Stimulated activated CD4-positive, alpha-beta T cell treated with anti-CD3 and anti-CD28 coated beads, Interleukin-1b, Interleukin-23, amount 100 ng/mL, for 48 hours (primary cell): Measurements from ENCODE around the gene MKLN1.
"Not testable (repeated sequence)": the region's sequence is repeated elsewhere in the genome, so short reads cannot be mapped to it uniquely, and the experiment has no call there.

ENCODE experiments used
- DNase-seq: peaks from one replicate; pipeline ENCODE4 v3.0.0-alpha.2; 2020

The MKLN1 gene

GRCh38 chr7:131403322-131403721, 75.6 kb downstream of the MKLN1 start:
- DNase-seq, result no peak

- DNase-seq, result no peak
Observed at GRCh38 chr7:131404226-131404911, 76.7 kb downstream of the MKLN1 start.

DNA sequence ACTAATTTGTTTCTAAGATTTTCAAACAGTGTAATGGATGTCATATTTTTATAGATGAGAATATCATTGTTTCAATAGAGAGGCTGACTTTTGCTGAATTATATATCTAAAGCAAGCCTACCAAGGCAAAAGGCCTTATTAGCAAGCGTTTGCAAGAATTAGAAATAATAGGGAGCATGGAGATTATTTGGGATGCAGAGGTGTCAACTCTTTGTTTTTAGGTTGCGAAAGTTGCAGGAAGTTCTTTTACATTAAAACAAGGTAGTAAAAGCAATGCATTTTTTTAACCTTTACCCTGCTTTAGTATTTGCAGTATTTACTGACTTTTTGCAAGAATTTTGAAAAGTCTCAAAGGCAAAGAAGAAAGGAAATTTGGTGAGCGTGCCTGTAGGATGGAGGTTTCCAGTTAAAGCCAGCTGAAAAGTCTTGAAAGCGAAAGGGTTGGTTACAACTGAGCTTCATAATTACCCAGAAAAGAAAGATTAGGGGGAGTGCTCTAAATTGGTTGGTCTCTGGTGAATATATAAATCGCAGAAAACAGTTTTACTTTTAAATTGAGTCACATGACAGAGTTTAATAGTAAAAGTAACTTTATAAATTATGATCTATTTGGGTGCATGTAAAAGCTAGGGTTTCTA, 81.6 kb downstream of the MKLN1 start:
- no peak for DNase-seq

DNA sequence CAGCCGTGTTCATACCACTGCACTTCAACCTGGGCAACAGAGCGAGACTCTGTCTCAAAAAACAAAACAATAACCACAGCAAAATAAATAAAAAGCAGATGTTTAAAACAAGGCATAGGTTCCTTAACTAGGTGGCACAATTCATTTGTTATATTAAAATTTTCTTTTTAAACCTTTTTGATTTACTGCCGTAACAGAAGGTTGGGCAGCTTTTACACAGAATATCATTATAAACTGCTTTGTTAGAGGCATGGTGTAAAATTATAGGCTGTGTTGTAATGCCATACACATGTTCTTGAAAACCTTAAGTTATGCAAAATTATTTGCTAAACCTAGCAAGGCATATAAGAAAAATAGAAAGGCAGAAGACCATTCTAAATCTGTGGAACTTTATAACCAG, 84.4 kb downstream of the MKLN1 start:
- no peak for DNase-seq

DNA sequence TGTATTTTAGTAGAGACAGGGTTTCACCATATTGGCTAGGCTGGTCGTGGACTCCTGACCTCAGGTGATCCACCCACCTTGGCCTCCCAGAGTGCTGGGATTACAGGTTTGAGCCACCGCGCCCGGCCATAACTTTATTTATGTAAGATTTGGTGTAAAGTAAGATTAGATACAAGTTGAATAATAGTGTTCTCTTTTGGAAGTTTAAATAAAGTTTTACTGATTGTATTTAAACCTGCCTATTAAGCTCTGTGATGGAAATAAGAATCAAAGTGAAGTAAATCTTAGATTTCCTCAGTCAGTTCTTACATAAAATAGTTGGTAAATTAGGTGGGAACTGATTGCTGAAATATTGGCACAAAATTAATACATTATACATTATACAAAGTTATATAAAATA, 86.0 kb downstream of the MKLN1 start:
- no peak for DNase-seq

GRCh38 chr7:131424219-131424822, 96.6 kb downstream of the MKLN1 start:
- no peak for DNase-seq

DNA sequence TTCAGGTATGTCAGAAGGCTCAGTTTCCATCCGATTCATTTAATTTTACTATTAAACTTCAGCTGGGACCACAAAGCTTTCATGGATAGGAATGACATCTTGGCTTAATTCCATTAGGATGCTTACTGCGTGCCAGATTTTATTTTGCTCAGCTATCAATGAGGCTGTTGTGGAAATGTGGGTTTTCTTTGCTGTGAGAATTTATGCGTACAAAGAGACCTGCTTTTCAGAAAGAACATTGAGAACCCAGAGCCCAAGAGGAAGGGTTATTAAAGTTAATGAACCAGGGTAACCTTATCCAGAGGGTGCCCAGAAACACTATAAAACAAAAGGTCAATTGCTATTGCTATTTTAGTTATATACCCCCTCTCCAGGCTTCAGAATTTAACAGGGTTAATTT, 98.3 kb downstream of the MKLN1 start:
- no peak for DNase-seq

DNA sequence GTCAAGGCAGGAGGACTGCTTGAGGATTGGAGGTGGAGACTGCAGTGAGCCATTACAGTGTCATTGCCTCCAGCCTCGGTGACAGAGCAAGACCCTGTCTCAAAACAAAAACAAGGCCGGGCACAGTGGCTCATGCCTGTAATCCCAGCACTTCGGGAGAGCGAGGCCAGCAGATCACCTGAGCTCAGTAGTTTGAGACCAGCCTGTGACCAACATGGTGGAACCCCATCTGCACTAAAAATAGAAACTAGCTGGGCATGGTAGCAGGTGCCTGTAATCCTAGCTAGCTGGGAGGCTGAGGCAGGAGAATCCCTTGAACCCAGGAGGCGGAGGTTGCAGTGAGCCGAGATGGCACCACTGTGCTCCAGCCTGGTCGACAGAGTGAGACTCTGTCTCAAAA, 103.2 kb downstream of the MKLN1 start:
- DNase-seq, result not testable (repeated sequence)

DNA sequence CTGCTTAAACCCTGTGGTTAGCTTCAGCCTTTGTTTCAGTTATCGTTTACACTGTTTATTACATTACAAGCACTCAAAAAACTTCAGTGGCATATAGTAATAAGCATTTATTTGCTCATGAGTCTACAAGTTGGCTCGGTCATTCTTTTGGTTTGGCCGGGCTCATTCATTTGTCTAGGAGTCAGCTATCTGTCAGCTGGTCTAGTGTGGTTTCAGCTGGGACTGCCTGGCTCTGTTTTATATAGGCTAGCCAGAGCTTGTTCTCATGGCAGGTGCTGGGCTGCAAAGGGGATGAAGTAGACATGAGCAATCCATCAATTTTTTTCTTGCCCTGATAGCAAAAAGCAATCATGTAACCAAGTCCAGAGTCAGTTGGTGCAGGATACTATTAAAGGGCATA, 103.6 kb downstream of the MKLN1 start:
- DNase-seq, result no peak

DNA sequence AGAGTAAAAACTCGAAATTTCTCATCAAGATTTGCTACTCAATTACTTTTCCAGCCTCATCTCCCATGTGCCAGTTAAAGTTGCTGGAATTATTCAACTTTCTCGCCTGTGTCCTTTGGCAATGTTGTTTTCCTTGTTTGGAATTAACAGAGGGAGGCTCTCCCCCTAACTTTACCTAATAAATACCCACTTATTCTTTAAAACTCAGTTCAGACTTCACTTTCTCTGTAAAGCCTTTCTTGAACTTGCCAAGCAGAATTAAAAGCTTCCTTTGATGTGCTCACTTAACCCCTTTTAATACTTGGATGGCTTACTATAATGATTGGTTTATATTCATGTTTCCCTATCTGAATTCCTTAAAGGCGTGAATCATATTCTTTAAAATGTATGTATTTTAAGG, 104.1 kb downstream of the MKLN1 start:
- no peak for DNase-seq

DNA sequence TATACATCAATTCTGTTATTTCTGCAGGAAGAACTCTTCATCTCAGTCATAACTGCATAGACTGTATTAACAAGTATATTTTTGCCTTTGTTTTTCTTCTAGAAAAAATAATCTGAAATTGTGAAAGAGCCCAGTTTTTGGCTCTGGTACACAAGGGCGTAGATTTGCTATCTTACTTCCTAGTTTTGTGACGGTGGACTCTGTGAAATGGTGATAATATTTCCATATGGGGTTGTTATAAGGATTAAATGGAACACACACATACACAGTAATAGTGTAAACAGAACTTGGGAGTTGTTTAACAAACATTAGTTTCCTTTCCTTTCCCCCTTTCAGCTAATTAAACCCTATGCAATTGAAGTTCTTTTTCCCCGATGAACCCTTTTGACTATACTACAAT, 108.7 kb downstream of the MKLN1 start:
- no peak for DNase-seq

DNA sequence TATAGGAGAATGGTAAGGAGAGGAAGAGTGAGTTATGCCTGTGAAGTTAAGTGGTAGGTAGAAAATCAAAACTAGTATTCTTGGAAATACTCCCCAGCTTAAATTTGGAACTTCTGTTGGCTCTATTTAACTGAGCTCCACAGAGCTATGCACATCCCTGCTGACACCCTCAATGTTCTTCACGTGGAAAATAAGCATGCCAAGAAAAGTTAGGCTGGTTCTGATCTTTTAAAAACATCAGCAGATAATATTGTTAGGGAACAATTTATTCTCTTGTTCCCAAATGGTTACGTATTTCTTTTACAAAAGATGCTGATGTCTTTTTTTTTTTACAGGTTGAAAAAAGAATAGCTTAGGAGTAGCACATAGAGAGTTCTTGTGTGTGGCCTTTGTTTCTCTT, 111.3 kb downstream of the MKLN1 start:
- DNase-seq, result no peak

DNA sequence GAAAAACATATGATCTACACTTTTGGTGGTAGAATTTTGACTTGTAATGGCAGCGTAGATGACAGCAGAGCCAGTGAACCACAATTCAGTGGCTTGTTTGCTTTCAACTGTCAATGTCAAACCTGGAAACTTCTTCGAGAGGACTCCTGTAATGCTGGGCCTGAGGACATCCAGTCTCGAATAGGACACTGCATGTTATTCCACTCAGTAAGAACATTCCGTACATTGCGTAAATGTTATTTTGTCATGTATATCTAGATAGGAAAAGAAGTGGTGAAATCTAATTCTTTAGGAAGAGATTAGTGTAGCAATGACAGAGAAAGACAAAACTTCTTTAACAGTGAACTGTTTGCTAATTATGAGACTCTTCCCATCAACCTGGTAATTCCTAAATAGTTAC, 115.8 kb downstream of the MKLN1 start:
- no peak for DNase-seq

DNA sequence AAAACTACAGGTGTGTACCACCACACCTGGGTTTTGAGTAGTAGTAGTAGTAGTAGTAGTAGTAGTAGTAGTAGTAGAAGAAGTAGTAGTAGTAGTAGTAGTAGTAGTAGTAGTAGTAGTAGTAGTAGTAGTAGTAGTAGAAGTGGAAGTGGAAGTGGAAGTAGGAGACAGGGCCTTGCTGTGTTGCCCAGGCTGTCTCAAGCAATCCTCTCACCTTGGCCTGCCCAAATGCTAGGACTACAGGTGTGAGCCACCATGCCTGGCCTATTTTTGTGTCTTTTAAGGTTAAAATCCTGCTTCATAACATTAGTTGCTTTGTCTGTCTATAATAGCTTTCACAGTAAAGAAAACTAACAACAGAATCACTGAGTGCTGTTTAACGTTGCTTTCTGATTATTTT, 117.0 kb downstream of the MKLN1 start:
- DNase-seq, result no peak

- DNase-seq, result no peak
Observed at GRCh38 chr7:131449373-131449902, 121.8 kb downstream of the MKLN1 start.

GRCh38 chr7:131454498-131454897, 126.8 kb downstream of the MKLN1 start:
- no peak for DNase-seq

DNA sequence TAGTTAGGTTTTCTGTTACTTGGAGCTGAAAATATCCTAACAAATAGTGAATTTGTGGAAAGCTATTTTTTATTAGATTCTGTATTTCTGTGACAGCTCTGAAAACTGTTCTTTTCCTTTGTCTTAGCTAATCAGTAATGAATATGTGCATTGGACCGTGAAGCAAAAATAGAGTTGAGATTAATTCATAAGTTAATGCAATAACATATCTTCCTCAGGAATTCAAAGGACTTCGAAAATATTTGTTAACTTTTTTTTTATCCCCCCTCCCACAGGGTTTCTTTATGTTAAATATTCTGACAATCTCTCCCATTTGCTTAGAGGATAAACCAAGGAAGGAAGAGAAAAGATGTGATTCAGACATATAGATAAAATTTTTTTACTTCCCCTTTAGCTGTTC, 127.3 kb downstream of the MKLN1 start:
- DNase-seq, result no peak

GRCh38 chr7:131455546-131455945, 127.9 kb downstream of the MKLN1 start:
- no peak for DNase-seq

- no peak for DNase-seq
Observed at GRCh38 chr7:131456338-131456737, 128.7 kb downstream of the MKLN1 start.

- no peak for DNase-seq
Observed at GRCh38 chr7:131459256-131459655, 131.6 kb downstream of the MKLN1 start.

DNA sequence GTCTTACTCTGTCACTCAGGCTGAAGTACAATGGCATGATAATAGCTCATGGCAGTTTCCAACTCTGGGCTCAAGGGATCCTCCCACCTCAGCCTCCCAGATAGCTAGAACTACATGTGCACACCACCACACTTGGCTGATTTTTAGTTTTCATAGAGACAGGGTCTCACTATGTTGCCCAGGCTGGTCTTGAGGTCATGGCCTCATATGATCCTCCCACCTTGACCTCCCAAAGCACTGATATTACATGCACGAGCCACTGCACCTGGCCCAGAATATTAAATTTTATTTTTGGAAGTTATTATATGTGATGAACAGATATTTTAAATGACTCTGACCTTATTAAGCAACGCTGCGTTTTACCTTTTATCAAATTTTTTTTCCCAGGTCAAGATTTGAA, 134.4 kb downstream of the MKLN1 start:
- no peak for DNase-seq

DNA sequence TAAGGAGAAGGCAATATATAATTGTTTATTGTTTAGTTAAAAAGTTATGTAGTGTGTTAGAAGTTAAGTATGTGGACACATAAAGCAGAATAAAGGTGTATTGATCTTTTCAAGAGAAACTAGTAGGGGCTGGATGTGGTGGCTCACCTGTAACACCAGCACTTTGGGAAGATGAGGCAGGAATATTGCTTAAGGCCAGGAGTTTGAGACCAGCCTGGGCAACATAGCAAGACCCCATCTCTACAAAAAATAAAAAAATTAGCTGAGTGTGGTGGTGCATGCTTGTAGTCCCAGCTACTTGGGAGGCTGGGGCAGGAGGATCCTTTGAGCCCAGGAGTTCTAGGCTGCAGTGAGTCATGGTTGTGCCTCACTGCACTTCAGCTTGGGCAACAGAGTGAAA, 135.0 kb downstream of the MKLN1 start:
- not testable (repeated sequence) for DNase-seq

GRCh38 chr7:131466735-131467365, 139.2 kb downstream of the MKLN1 start:
- DNase-seq, result no peak

DNA sequence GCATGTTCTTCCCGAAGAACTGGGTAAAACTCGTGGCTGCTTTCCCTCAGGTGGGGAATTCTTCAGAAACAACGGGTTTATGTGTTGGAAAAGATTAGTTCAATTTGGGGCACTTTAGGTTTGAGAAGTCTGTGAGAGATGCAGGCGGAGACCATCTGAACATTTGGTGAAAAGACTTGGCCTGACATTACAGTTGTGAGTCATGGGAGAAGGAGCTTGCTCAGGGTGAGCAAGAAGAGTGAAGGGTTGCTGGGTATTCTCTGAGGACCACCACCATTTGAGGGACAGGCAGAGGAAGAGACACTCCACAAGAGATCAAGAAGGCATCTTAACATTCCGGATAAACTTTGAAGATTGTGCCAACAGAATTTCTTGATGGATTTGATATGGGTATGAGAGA, 140.1 kb downstream of the MKLN1 start:
- DNase-seq, result no peak
